ENCODE results near the gene EYA3. TPM values are rescaled to one million over a fixed set of nuclear protein-coding genes. Genes with fewer than 3 reads are reported as not detected.
A peak's percentile ranks its signal among the peaks of the same experiment; 100 is the strongest.

EYA3 gene
- total RNA-seq, 1 experiment from 2014 or later: 17.1 TPM

DNA sequence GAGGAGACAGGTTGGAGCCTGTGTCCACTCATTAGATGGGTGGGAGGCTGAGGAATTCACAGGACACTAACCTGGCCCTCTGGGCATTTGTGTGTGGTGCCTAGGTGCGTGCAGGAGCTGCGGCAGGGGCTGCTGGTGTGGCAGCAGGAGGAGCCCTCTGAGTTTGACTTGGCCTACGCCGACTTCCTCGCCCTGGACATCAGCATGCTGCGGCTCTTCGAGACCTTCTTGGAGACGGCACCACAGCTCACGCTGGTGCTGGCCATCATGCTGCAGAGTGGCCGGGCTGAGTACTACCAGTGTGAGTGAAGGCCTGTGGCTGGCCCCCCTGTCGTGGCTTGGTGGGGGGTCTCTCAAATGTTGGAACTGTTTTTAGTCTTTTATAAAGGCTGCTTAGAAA lies 125.0 kb downstream of the EYA3 start:
- H3F3A ChIP-seq (ENCODE audit: low read length, unreplicated experiment): peaks cover 4% of the 10 kb centered on the region
- BruUV-seq (replicated peaks): no TSS peak
- peaks cover 37% of the 10 kb centered on the region for H3K79me2 ChIP-seq (ENCODE audit: low read length)
- H3K4me3 ChIP-seq (ENCODE audit: low read length): no peak overlapping the region
- H3K4me2 ChIP-seq (ENCODE audit: low read length): no peak overlapping the region
- no peak for ATAC-seq
- no peaks in the 10 kb centered on the region for H3K9me3 ChIP-seq (ENCODE audit: low read length)
- H3K9me2 ChIP-seq (replicated peaks; ENCODE audit: low read length): no peaks in the 10 kb centered on the region
- H4K20me1 ChIP-seq (ENCODE audit: low read length): no peaks in the 10 kb centered on the region
- no peaks in the 10 kb centered on the region for H3K27me3 ChIP-seq (ENCODE audit: low read length)
- TF ChIP-seq, protein P1, sequence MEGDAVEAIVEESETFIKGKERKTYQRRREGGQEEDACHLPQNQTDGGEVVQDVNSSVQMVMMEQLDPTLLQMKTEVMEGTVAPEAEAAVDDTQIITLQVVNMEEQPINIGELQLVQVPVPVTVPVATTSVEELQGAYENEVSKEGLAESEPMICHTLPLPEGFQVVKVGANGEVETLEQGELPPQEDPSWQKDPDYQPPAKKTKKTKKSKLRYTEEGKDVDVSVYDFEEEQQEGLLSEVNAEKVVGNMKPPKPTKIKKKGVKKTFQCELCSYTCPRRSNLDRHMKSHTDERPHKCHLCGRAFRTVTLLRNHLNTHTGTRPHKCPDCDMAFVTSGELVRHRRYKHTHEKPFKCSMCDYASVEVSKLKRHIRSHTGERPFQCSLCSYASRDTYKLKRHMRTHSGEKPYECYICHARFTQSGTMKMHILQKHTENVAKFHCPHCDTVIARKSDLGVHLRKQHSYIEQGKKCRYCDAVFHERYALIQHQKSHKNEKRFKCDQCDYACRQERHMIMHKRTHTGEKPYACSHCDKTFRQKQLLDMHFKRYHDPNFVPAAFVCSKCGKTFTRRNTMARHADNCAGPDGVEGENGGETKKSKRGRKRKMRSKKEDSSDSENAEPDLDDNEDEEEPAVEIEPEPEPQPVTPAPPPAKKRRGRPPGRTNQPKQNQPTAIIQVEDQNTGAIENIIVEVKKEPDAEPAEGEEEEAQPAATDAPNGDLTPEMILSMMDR (conservative IDR thresholded peaks at IDR 0.05; ENCODE audit: low read depth, low read length): no peak
- no peak for TF ChIP-seq EZH2phosphoT487 (IDR thresholded peaks at IDR 0.05; ENCODE audit: borderline replicate concordance, low read length)
- TF ChIP-seq EZH2 (IDR thresholded peaks at IDR 0.05; ENCODE audit: low read length, unreplicated experiment): no peak
- DNase-seq: no peak
- no peak overlapping the region for H2AFZ ChIP-seq (ENCODE audit: low read length)
- H3K36me3 ChIP-seq (ENCODE audit: low read depth, low read length): peaks cover 3% of the 10 kb centered on the region; the same call in 1 of the 2 replicates
- peaks cover 47% of the 10 kb centered on the region for H3K4me1 ChIP-seq (ENCODE audit: insufficient read depth, low read length)
- no peak overlapping the region for H3K27ac ChIP-seq (ENCODE audit: low read length)
- POLR2A ChIA-PET (ENCODE audit: unreplicated experiment): no interaction called here
- intact Hi-C loops (cut with micrococcal nuclease): no loop called here
- no peak overlapping the region for H3K9ac ChIP-seq (ENCODE audit: low read length)
- CTCF ChIA-PET: no interaction called here

DNA sequence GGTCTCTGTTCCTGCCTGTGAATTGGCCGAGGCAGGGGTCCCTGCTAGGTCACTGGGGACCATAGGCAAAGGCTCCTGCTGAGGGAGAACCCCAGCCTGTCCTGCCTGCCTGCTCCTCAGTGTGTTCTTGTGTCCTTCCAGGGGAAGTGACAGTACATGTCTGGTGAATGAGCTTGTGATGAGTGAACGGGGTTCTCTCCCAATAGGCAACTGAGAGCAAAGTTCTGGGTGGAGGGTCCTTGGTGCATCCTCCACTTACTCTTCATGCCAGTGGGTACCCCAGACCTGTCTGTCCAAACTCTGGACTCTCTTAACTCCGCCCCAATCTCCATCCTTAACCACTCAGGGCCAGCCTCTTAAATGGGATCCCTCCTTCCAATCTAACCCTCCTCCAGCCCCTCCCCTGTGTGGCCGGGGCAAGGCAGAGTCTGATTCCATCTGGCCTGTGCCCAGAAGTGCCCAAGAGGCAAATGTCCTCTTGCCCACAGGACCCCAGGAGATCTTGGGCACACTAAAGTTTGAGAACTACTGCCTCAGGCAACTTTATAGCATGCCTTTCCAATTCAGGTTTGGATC lies 126.7 kb downstream of the EYA3 start:
- Histone ChIP-seq H4K20me1 (ENCODE audit: low read length) (no peaks in the 10 kb centered on the region), H3K4me1 (ENCODE audit: insufficient read depth, low read length) (peaks cover 31% of the 10 kb centered on the region), H3K27ac (ENCODE audit: low read length) (no peak overlapping the region), H3K79me2 (ENCODE audit: low read length) (peaks cover 37% of the 10 kb centered on the region), H3K9ac (ENCODE audit: low read length) (no peak overlapping the region), H3F3A (ENCODE audit: low read length, unreplicated experiment) (no peaks in the 10 kb centered on the region), H2AFZ (ENCODE audit: low read length) (no peak overlapping the region), H3K9me2 (replicated peaks; ENCODE audit: low read length) (no peaks in the 10 kb centered on the region), H3K9me3 (ENCODE audit: low read length) (no peaks in the 10 kb centered on the region), H3K4me3 (ENCODE audit: low read length) (peak overlapping the region; percentile 74; the same call in 1 of the 2 replicates), H3K4me2 (ENCODE audit: low read length) (peak overlapping the region; percentile 93), H3K27me3 (ENCODE audit: low read length) (no peaks in the 10 kb centered on the region), H3K36me3 (ENCODE audit: low read depth, low read length) (peaks cover 3% of the 10 kb centered on the region; the same call in 1 of the 2 replicates)
- DNase-seq (peak; percentile 18), ATAC-seq (no peak)
- no peak for TF ChIP-seq EZH2phosphoT487 (IDR thresholded peaks at IDR 0.05; ENCODE audit: borderline replicate concordance, low read length)
- TF ChIP-seq, protein P1 (conservative IDR thresholded peaks at IDR 0.05; ENCODE audit: low read depth, low read length): no peak
- no peak for TF ChIP-seq EZH2 (IDR thresholded peaks at IDR 0.05; ENCODE audit: low read length, unreplicated experiment)
- intact Hi-C loops (cut with micrococcal nuclease): no loop called here
- no TSS peak for BruUV-seq (replicated peaks)
- CTCF ChIA-PET: interaction anchor here (0.6 to 0.7 kb wide), 2 partner anchors 150 to 163 kb away, joined by 3 to 6 read pairs; no protein-coding TSS in a partner anchor
- POLR2A ChIA-PET (ENCODE audit: unreplicated experiment): no interaction called here

Data from PC-3 (cell line).